C4-2B (cell line): ENCODE data around the gene FKBP10.

ENCODE experiments used
- H3K27ac ChIP-seq: fragments of 450-650 bp; 2 replicates; pipeline ENCODE4 v1.5.1; 2017
- CTCF ChIP-seq: fragments of 450-650 bp; conservative IDR thresholded peaks from 2 replicates; pipeline ENCODE4 v1.5.1; 2017; ENCODE audit warnings: mild to moderate bottlenecking
- ZFX ChIP-seq: fragments of 450-650 bp; IDR thresholded peaks from 2 replicates; pipeline ENCODE4 v1.6.1; 2017

FKBP10 gene

GRCh38 chr17:41769985-41770384 is 42.8 kb upstream of the FKBP10 start:
- no peak overlapping the region; the same call in 1 of the 2 replicates for H3K27ac ChIP-seq
- TF ChIP-seq CTCF: no peak
- no peak for TF ChIP-seq ZFX

GRCh38 chr17:41771389-41772206 is 41.2 kb upstream of the FKBP10 start:
- TF ChIP-seq CTCF (no peak), ZFX (no peak)
- peak overlapping the region; percentile 88 for H3K27ac ChIP-seq

- TF ChIP-seq CTCF (no peak), ZFX (no peak)
- H3K27ac ChIP-seq: peak overlapping the region; percentile 88
Observed at GRCh38 chr17:41772218-41772585, 40.6 kb upstream of the FKBP10 start.

GRCh38 chr17:41772586-41773189 is 40.1 kb upstream of the FKBP10 start:
- no peak; the same call in 1 of the 2 replicates for TF ChIP-seq ZFX
- TF ChIP-seq CTCF: no peak
- H3K27ac ChIP-seq: peak overlapping the region; percentile 88

GRCh38 chr17:41773190-41773588 is 39.6 kb upstream of the FKBP10 start:
- TF ChIP-seq ZFX: no peak
- H3K27ac ChIP-seq: peak overlapping the region; percentile 88

GRCh38 chr17:41773731-41774193 is 39.0 kb upstream of the FKBP10 start:
- peak overlapping the region; percentile 88 for H3K27ac ChIP-seq

GRCh38 chr17:41775394-41776226 is 37.2 kb upstream of the FKBP10 start:
- peak overlapping the region; percentile 88 for H3K27ac ChIP-seq
- TF ChIP-seq ZFX: no peak
- no peak for TF ChIP-seq CTCF

More at GRCh38 chr17:41773731-41774193, 39.0 kb upstream of the FKBP10 start:
- TF ChIP-seq CTCF: no peak
- no peak for TF ChIP-seq ZFX

- peak overlapping the region; percentile 88 for H3K27ac ChIP-seq
Observed at GRCh38 chr17:41776262-41776900, 36.4 kb upstream of the FKBP10 start.
